ENCODE data around the gene MSH4. TPM values are rescaled to one million over a fixed set of nuclear protein-coding genes. Genes with fewer than 3 reads are reported as not detected.
"Not testable (repeated sequence)": the region's sequence is repeated elsewhere in the genome, so short reads cannot be mapped to it uniquely, and the experiment has no call there.

Gene MSH4
- total and polyA plus RNA-seq, 10 donors: 0.17 to 0.85 (median 0.33) TPM

GRCh38 chr1:75932304-75932703 lies 135.6 kb downstream of the MSH4 start, which contains the start of gene ASB17:
Gene ASB17 (minus strand): TSS chr1:75932404. CDS start chr1:75932291, 113 bp downstream.
- no peak within 1 kb of the TSS for H3K27ac ChIP-seq
- H3K36me3 ChIP-seq: no peaks in the 10 kb centered on the region
- intact Hi-C loops (cut with DNase I; ENCODE audit: low total_unique reads): no loop called here
- H3K4me3 ChIP-seq: no peak within 1 kb of the TSS
- no peaks in the 10 kb centered on the region for H3K9me3 ChIP-seq
- TF ChIP-seq POLR2A (IDR thresholded peaks at IDR 0.05) (no peak), POLR2AphosphoS5 (IDR thresholded peaks at IDR 0.05) (no peak), CTCF (IDR thresholded peaks at IDR 0.05 in 8 of 11, conservative IDR thresholded peaks at IDR 0.05 in 3 of 11) (no peak)
- H3K27me3 ChIP-seq (replicated peaks in 1 of 7): no peaks in the 10 kb centered on the region
- H3K4me1 ChIP-seq: no peaks in the 10 kb centered on the region
- no peak for DNase-seq
- 90 to 100% (median 93%) methylated on average over 1 of the region's 1 CpG for WGBS, 5 donors

- H3K27me3 ChIP-seq (replicated peaks in 1 of 7): peaks cover 0 to 2% (median 0%) of the 10 kb centered on the region in 7 donors
- no peak overlapping the region for H3K27ac ChIP-seq
- 25 to 34% (median 31%) methylated on average over 1 of the region's 1 CpG for WGBS, 5 donors
- TF ChIP-seq CTCF (IDR thresholded peaks at IDR 0.05 in 8 of 11, conservative IDR thresholded peaks at IDR 0.05 in 3 of 11): no peak
- TF ChIP-seq POLR2A (IDR thresholded peaks at IDR 0.05): no peak
- TF ChIP-seq POLR2AphosphoS5 (IDR thresholded peaks at IDR 0.05): no peak
- intact Hi-C loops (cut with DNase I; ENCODE audit: low total_unique reads): no loop called here
- H3K9me3 ChIP-seq: peaks cover 0 to 10% (median 3%) of the 10 kb centered on the region in 8 donors
- no peak for DNase-seq
- H3K36me3 ChIP-seq: no peaks in the 10 kb centered on the region
- H3K4me1 ChIP-seq: no peaks in the 10 kb centered on the region
- H3K4me3 ChIP-seq: no peak overlapping the region
Observed at GRCh38 chr1:75937034-75937433, 140.4 kb downstream of the MSH4 start.

GRCh38 chr1:75943037-75943436 lies 146.4 kb downstream of the MSH4 start:
- DNase-seq: peak; percentile 62
- H3K4me3 ChIP-seq; H3K27me3 ChIP-seq (replicated peaks in 1 of 7); intact Hi-C loops (cut with DNase I; ENCODE audit: low total_unique reads); H3K36me3 ChIP-seq; H3K4me1 ChIP-seq: not testable (repeated sequence)
- 37 to 48% (median 44%) methylated on average over 4 of the region's 4 CpGs for WGBS, 5 donors
- peak in 2 of 3 donors; percentile 61 to 62 for TF ChIP-seq POLR2AphosphoS5 (IDR thresholded peaks at IDR 0.05)
- Histone ChIP-seq H3K9me3 (peaks cover 0 to 30% (median 19%) of the 10 kb centered on the region in 8 donors), H3K27ac (peak overlapping the region in 1 of 8 donors; percentile 16)

GRCh38 chr1:75950176-75950575 lies 153.5 kb downstream of the MSH4 start:
- Histone ChIP-seq H3K27ac (no peak overlapping the region), H3K36me3 (no peaks in the 10 kb centered on the region), H3K4me3 (no peak overlapping the region), H3K27me3 (replicated peaks in 1 of 7) (no peaks in the 10 kb centered on the region), H3K9me3 (peaks cover 0 to 15% (median 7%) of the 10 kb centered on the region in 8 donors), H3K4me1 (no peaks in the 10 kb centered on the region)
- DNase-seq: no peak
- intact Hi-C loops (cut with DNase I; ENCODE audit: low total_unique reads): no loop called here
- TF ChIP-seq CTCF (IDR thresholded peaks at IDR 0.05 in 8 of 11, conservative IDR thresholded peaks at IDR 0.05 in 3 of 11) (no peak), POLR2AphosphoS5 (IDR thresholded peaks at IDR 0.05) (no peak), POLR2A (IDR thresholded peaks at IDR 0.05) (no peak)
- WGBS, 5 donors: 82 to 96% (median 86%) methylated on average over 3 of the region's 3 CpGs

- Histone ChIP-seq H3K9me3 (no peaks in the 10 kb centered on the region), H3K4me3 (no peak overlapping the region), H3K36me3 (no peaks in the 10 kb centered on the region), H3K4me1 (no peaks in the 10 kb centered on the region), H3K27me3 (replicated peaks in 1 of 7) (no peaks in the 10 kb centered on the region), H3K27ac (no peak overlapping the region)
- DNase-seq: no peak
- WGBS, 5 donors: 71 to 97% (median 75%) methylated on average over 1 of the region's 1 CpG
- intact Hi-C loops (cut with DNase I; ENCODE audit: low total_unique reads): no loop called here
- TF ChIP-seq POLR2A (IDR thresholded peaks at IDR 0.05): no peak
Observed at GRCh38 chr1:75952016-75952415, 155.3 kb downstream of the MSH4 start.

All from spleen (tissue), 11 donors.